Measurements from ENCODE around the gene C20orf141.
"Not testable (repeated sequence)": the region's sequence is repeated elsewhere in the genome, so short reads cannot be mapped to it uniquely, and the experiment has no call there.

C20orf141 gene

DNA sequence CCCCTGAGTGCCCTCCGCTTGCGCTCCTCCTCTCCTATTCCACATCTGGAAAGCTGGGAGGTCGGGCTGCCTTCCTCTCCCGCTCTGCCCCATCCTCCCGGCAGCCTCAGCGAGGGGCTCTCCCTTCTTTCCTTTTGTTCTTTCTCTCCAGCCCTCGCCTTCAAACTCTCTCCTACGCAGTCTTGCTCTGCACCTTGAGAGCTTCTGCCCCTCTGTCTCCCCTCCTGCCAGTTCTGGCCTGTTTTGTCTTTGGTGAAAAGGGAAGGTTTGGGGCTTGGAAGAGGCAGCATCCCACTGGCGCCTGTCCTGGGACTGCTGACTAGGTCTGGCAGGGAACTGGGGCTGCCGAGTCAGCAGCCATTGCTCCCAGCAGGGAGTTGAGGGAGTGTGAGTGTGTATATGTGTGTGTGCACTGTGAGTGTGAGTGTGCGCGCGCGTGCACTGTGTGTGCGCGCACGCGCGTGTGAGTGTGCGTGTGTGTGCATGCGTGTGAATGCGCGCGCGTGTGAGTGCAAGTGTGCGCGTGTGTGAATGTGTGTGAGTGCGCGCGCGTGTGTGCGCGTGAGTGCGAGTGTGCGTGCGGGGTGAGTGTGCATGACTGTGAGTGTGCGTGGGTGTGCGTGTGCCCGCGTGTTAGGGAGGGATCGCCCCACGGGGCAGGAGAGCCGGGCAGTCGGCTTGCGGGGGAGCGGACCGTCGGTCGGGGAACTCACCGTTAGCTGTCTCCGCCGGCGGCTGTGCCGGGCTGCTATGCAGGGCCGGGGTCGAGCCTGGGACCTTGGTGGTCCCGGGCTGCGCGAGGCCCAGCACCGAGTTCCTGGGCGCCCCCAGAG is 14.9 kb upstream of the C20orf141 start:
- no peak for DNase-seq

DNA sequence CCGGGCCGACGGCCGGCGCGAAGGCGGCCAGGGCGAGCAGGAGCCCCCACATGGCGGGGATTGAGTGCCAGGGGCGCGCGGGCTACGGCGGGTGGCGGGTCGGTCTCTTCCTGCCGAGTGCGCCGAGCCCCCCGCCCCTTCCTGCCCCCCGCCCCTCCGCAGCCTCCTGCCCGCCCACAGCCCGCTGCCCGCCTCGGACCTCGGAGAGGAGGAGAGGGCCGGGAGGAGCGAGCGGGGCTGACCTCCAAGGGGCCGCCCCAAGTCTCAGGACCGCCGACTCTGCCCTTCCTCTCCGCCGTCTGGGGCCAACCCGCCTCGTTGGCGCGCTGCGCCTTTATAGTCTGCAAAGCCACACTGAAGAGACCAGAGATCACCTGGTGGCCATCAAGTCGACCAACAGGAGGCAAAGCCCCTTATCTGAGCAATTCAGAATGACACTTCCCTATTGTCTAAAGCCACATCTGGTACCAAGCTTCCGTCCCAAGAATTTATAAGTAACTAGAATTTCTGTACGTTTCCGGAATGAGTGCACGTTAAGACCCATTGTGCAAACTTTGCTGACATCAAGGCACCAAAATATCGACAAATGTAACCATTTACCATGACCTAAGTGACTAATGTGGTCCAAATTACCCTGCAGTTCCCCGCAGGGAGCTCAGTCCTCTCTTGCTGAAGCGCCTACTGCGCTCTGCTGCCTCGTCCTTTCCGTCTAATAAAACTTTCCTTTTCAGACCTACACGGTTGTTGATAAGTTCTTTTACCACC is 14.1 kb upstream of the C20orf141 start, which contains the start of gene CPXM1:
TSS of gene CPXM1 (minus strand) at position 107 of the 765 bp plus-strand sequence. CDS start at position 52, 55 bp downstream.
- no peak for DNase-seq

GRCh38 chr20:2801286-2801728 is 13.5 kb upstream of the C20orf141 start:
- no peak for DNase-seq

DNA sequence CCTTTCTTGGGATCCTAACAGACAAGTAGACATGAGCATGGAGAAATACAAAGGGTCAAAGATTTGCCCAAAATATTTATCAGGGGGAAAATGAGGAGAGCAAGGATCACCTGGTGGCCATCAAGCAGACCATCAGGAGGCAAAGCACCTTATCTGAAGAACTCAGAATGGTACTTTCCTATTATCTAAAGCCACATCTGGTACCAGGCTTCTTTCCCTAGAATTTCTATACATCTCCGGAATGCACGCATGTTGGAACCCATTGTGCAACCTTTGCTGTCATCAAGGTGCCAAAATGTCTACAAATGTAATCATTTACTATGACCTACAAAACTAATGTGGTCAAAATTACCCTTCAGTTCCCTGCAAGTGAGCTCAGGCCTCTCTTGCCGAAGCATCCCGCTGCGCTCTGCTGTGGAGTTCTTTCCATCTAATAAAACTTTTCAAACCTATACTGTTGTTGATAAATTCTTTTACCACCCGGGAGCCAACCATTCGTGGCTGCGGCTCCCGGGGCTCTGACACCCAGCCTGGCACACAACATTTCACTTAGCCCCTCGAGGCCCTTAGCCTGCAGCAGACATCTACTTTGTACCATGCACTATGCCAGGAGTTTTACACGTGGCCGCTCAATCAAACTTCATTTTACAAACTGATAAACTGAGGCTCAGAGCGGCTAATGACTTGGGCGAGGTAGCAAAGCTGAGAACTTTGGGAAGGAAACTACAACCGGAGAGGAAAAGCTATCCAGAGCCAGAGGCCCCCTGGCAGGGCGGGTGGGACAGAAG is 10.6 kb upstream of the C20orf141 start:
- no peak for DNase-seq

DNA sequence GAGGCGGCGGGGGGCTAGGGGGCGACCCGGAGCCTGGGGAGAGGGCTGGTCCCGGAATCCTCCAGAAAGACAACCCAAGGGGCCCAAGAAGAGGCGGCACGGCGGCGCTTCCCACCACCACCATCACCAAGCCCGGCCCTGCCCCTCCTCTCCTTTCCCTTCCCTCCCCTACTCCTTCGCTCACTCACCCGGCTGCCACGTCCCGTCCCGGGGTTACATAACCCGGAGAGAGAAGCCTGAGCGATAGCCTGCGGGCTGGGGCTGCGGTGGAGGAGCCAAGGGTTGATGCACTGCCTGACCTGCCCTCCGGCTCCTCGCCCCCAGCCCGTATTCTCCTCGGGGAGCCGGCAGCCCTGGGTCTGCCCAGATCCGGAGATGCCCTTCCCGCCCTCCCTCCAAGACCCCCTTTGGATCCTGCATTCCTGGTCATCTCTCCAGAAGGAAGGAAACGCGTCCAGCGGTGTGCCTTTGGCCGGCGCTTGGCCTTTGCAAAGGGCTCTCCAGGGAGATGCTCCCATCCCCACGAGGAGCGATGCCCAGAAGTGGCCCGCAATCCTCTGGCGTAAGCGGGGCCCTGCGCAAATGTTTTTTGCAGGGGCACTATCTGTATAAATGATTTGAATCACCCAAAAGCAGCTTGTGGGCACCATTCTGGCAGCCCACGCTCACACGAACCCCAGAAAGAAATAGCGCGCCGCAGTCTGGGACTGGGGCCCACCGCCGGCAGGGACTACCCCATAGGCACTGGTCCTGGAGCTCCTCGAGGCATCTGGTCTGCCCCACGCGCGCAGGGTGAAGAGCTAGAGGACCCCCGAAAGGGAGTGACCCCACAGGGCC is 9.7 kb upstream of the C20orf141 start:
- DNase-seq = no peak

DNA sequence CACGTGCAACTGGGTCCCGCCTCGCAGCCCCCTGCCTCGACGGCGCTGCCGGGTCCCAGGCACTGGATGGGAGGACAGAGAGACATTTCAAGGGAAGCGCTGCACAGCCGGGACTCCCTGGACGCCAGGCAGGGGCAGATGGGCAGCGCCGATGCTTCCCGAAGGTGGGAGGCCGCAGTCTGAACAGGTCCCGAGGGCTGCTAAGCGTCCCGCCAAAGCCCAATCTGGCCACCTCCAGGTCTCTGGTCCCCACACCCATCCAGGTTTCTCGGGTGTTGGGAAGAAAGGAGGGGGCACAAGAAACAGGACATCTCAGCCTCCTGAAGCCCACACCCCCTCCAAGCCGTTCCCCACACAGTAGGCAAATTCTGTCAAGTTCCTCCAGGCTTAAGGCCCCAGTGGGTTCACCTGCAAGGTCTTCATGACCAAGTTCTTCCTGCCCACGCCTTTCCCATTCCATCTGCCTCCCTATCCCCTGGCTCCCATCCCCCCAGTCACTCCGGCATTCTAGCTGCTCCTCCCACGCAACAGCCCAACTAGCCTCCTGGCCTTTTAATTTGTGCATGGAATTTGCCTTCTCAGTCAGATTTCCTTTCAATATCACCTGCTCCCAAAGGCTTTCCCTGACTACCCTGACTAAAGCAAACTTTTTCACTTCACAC is 9.0 kb upstream of the C20orf141 start:
- DNase-seq = no peak

- DNase-seq = no peak
These were observed 8.5 kb upstream of the C20orf141 start for GRCh38 chr20:2806351-2806701.

DNA sequence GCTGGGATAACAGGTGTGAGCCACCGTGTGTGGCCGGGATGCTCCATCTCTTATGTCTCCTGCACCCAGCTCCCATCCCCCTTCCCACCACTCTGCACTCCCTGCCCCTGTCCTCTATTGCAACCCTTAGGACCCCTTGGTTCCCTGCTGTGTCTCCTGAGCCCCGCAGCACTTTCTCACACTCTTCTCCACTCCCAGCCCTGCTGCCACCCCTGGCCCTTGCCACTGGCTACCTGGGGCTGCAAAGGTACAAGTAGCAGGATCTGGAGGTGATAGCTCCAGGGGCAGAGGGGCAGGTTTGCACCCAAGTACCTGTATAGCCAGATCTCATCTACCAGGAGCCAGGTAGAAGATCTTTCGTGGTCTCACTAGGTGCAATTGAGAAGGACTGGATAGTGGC is 7.8 kb upstream of the C20orf141 start:
- DNase-seq = no peak

- not testable (repeated sequence) for DNase-seq
These were observed 6.9 kb upstream of the C20orf141 start for GRCh38 chr20:2807929-2808328.

DNA sequence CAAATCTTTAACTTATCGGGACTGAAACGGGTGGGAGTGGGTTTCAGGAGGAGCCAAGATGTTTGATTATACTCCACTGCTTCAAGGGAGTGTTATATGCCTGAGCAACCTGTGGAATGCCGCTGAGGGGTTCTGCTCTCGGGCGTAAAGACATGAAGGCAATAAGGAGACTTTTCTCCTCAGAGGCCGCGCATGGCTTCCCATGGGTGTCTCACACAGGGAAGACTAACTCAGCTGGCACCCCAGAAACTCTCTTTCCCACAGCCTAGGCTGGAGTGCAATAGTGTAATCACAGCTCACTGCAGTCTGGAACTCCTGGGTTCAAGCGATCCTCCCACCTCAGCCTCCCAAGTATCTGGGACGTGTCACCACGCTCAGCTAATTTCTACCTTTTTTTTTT is 5.1 kb upstream of the C20orf141 start:
- DNase-seq = no peak

GRCh38 chr20:2812189-2812588 is 2.6 kb upstream of the C20orf141 start:
- DNase-seq = no peak

DNA sequence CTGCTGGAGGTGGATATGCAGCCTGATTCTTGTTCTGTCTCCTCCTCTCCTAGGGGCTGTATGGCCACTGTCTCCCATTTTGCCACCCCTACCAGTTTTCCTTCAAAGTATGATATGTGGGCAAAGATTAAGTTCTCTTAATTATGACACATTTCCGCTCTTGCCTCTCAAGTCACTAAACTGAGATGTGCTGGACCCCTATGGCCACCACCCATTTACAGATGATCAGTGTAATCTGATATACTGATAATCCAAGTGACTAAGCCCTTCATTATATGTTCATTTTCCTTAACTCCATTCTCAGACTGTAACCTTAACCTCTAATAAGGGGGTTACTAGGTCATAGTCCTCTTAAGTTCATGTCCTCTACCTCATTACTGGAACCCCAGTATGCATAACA is 711 bp upstream of the C20orf141 start:
- DNase-seq = no peak

DNA sequence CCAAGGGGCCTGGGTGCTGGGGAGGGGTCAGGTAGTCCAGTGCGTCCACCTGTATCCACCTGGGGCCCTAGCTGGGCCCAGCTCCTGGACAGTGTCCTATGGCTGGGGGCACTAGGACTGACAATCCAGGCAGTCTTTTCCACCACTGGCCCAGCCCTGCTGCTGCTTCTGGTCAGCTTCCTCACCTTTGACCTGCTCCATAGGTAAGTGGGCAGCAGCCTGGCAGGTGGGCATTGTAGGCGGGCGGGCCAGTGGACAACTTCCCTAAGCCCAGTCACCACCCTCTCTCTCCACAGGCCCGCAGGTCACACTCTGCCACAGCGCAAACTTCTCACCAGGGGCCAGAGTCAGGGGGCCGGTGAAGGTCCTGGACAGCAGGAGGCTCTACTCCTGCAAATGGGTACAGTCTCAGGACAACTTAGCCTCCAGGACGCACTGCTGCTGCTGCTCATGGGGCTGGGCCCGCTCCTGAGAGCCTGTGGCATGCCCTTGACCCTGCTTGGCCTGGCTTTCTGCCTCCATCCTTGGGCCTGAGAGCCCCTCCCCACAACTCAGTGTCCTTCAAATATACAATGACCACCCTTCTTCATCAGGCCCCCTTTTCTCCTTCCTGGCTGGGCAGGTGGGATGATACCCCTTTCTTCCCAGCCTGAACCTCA is 584 bp downstream of the C20orf141 start:
- DNase-seq = no peak

DNA sequence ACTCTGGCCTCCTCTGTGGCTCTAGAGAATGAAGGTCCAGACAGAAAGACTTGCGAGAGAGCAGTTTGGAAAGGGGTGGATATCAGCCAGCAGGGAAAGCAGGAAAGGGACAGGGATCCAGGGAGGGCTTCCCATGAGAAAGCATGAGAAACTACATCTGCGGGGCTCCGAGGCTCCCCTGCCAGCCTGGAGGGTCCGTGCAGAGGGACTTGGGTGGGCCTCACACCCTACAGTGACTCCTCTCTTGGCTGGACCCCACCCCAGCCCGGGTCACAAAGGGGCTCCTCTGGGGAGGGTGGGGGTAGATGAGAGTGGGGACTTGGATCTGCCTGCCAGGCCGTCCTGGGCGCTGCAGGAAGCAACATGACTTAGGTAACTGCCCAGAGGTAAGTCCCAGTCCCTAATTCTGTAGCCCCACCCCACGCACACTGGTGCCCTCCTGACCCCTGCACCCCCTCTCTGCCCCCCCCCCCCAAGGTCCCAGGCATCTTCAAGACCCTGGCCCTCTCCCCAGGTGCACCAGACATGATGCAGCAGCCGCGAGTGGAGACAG is 1.3 kb downstream of the C20orf141 start, which contains the start of gene TMEM239:
TSS of gene TMEM239 (plus strand) at position 335 of the 553 bp plus-strand sequence. CDS start at position 526, 191 bp downstream.
- no peak for DNase-seq

- no peak for DNase-seq
These were observed 2.0 kb downstream of the C20orf141 start for GRCh38 chr20:2816583-2817340.

DNA sequence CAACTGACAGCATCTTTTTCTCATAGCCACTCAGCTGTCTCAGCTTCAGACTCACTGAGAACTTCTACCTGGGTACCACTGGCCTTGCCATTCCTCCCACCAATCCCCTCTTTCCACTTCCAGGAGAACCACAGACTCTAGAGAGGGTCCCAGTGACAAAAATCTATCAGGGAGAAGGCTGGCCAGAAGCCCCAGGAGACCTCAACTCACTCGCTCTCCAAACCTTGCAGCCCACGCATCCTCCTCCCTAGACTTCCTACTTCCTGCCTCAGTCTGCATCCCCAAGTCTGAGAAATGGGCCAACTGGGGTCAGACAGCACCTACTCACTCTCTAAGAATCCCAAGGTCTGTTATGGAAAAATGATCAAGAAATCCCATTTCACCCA is 2.5 kb downstream of the C20orf141 start:
- no peak for DNase-seq

DNA sequence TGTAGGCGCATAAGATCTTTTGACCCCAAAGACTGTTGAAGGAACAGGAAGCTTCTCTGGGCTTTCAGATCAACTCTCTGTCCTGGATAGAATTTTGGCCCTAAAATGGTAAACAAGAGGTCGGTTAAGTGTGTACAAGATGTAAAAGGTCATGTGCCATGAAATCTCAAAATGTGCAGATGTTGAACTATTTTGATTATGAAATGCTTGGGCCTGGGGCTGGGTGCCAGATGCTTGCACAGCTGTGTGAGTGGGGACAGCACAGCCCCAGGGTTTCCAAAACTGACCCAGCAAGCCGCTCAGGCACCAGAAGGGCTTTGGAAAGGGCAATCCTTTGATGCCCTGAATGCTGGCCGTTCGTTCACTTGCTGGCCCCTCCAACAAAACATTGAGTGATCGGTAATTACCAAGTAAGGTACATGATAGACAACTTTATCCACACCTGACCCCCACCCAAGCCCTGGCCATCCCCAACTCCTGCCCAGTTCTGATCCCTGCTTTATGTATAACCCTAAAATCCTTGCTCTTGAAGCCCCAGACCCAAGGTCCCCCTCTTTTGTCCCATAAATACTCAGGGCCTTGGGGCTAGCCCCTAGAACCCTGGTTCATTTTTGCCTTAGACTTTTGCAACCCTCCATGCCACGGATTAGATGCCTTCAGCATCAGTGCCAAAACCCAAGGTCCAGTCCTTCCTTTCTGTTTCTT is 3.3 kb downstream of the C20orf141 start:
- DNase-seq = no peak

DNA sequence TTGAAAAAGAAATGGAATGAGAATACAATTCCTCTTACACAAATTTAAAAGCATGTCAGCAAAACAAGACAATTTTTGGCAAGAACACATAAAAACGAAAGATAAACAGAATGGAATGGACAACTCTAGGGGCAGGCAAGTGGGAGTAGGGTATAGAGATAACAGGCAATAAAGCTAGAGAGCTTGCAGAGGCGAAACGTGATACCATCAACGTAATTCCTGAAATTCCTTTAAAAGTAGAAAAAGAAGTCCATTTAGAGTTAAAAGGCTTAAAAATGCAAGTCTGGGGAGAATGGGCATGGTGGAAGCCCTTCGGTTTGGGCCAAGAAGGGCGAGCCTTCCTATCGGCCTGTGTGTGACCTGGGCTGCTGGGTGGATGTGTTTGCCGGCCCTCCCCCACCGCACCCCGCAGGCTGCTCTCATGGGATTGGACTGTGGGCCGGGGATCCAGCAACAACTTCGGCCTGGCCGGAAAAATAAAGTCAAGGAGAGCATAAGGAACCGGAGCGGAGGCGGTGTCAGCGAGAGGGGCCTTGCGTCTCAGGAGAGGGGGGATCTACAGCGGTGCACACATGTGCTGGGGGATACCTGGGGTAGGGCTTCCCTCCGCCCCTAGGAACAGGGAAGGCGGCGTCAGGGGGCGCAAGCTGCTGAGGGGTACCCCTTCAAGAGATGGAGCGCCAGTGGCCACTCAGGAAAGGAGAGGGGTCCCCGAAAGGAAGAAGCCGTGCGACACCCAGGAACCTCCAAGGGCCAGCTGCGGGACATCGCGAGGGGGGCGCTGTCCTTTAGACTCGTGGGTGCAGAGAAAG is 5.5 kb downstream of the C20orf141 start:
- no peak for DNase-seq

Measured in NCI-H1436 treated with DMSO at 0.1 percent for 48 hours (cell line).